Glomerular visceral epithelial cell (primary cell): Measurements from ENCODE around the gene KLRC2.
"Not testable (repeated sequence)": the region's sequence is repeated elsewhere in the genome, so short reads cannot be mapped to it uniquely, and the experiment has no call there.

Source experiments
- DNase-seq: peaks from one replicate; pipeline ENCODE4 v3.0.0-alpha.2; 2016; ENCODE audit errors: extremely low spot score

The KLRC2 gene

GRCh38 chr12:10435816-10436215 is at the start of gene KLRC2:
TSS of gene KLRC2 (minus strand) at chr12:10436010. CDS start at chr12:10435986, 24 bp downstream.
- peak; percentile 47 for DNase-seq

GRCh38 chr12:10481901-10482300 is 46.1 kb upstream of the KLRC2 start:
- DNase-seq = not testable (repeated sequence)

- DNase-seq = not testable (repeated sequence)
Observed at GRCh38 chr12:10472808-10473207, 37.0 kb upstream of the KLRC2 start.

GRCh38 chr12:10469701-10470100 is 33.9 kb upstream of the KLRC2 start:
- no peak for DNase-seq

- DNase-seq = no peak
Observed at GRCh38 chr12:10466311-10466710, 30.5 kb upstream of the KLRC2 start.

- DNase-seq = no peak
Observed at GRCh38 chr12:10457760-10458159, 21.9 kb upstream of the KLRC2 start.

- DNase-seq = no peak
Observed at GRCh38 chr12:10456856-10457255, 21.0 kb upstream of the KLRC2 start.

- DNase-seq = no peak
Observed at GRCh38 chr12:10455766-10456165, 20.0 kb upstream of the KLRC2 start.

DNA sequence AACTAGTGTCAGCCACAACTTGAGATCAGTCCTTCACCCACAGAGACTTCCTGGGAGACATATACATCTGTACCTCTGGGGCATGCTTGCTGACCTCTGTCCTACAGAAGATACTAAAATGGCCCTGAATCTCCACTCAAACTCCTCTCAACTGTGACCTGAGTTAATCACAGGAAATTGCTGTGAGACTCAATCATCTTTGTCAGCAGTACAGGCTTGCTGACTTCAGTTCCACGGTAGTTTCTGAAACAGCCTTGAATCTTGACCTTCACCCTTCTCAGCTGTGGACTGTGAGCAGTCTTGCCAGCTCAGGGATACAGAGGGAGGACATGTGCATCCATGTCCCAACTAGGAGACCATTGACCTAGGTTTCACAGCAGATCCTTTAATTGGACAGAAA is 18.7 kb upstream of the KLRC2 start:
- peak; percentile 25 for DNase-seq

DNA sequence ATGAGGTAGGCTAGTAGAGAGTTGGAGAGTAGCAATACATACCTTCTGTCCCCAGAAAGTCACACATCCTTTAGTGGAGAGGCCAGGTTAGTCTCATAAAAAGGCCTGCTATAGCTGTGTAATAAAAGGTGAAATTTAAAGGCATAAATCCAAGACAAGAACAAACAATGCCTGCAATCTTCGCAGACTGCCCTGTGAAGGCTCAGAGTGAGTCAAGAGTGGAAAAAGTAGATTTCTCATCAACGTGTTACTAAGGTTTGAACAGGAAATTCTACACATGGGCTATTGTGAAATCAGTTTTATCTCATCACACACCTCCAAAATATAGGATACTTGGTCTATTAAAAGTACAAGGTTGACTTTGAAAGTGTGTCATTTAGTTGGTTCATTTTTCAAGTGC is 17.3 kb upstream of the KLRC2 start, which contains the start of gene KLRC1:
KLRC1 (minus strand) TSS at position 222 of the 400 bp plus-strand sequence. CDS start 2,221 bp downstream, outside the sequence.
- no peak for DNase-seq

DNA sequence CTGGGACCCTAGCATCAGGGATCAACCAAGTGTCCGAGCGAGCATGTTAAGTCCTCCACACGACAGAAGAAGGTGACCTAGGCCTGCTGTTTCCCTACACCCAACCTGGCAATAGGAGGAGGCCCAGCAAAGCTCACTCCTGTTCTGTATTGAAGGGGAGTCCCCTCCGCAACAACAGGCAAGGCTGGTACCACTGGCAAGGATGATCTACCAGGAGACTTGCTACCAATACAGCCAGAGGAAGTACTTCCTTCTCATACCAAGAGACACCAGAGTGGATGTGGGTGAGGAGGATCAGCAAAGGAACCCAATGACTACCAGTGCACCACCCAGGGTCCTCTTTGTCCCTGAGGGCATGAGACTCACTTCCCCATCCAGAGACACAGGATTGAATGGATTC is 12.4 kb upstream of the KLRC2 start:
- no peak for DNase-seq

DNA sequence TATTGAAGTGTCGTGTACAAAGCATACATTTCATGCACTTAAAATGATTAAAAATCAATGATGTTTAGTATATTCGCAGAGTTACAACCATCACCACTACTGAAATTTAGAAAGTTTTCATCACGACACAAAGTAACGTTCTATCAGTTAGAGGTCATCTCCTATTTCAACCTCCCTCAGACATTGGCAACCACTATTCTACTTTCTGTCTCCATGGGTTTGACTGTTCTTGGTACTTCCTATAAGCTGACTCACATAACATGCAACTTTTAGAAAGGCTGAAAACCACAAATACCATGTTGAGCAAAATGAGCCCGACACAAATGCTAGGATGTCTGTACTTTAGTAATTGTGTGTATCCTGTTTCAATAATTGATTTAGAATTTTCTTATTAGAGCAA is 10.2 kb upstream of the KLRC2 start:
- not testable (repeated sequence) for DNase-seq

DNA sequence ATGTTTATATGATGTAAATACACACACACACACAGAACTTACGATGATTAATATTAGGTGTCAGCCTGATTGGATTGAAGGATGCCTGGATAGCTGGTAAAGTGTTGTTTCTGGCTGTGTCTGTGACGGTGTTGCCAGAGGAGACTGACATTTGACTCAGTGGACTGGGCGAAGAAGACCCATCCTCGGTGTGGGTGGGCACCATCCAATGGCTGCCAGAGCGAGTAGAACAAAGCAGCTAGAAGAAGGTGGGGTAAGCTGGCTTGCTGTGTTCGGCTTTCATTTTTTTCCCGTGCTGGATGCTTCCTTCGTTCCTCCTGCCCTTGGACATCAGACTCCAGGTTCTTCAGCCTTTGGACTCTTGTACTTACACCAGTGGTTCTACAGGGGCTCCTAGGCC is 5.3 kb upstream of the KLRC2 start:
- not testable (repeated sequence) for DNase-seq

- DNase-seq = not testable (repeated sequence)
Observed at GRCh38 chr12:10439608-10440274, 3.9 kb upstream of the KLRC2 start.

- not testable (repeated sequence) for DNase-seq
Observed at GRCh38 chr12:10437601-10438000, 1.8 kb upstream of the KLRC2 start.

- not testable (repeated sequence) for DNase-seq
Observed at GRCh38 chr12:10430623-10431022, 5.2 kb downstream of the KLRC2 start.

DNA sequence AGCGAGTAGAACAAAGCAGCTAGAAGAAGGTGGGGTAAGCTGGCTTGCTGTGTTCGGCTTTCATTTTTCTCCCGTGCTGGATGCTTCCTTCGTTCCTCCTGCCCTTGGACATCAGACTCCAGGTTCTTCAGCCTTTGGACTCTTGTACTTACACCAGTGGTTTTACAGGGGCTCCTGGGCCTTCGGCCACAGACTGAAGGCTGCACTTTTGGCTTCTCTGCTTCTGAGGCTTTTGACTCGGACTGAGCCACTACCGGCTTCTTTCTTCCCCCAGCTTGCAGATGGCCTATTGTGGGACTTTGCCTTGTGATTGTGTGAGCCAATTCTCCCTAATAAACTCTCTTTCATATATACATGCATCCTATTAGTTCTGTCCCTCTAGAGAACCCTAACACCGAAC is 9.9 kb downstream of the KLRC2 start:
- DNase-seq = not testable (repeated sequence)

- not testable (repeated sequence) for DNase-seq
Observed at GRCh38 chr12:10424260-10424899, 11.4 kb downstream of the KLRC2 start.

GRCh38 chr12:10422159-10422558 is 13.7 kb downstream of the KLRC2 start:
- DNase-seq = not testable (repeated sequence)

DNA sequence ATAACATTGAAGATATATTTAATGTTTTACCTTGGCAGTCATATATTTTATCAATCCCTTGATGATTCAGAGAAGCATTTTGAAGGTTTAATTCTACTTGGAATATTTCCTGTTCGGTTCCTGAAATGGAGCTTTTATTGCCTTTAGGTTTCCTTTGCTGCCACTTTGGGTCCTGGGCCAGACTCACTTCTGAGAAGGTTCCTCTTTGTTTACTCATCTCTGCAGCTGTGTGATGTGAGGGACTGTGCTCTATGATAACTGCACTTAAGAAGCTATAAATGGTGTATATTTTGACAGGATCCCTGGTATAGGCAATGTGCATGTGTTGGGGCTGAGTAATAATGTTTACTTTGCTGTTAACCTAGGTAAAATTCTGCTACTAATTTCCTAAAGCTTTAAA is 15.5 kb downstream of the KLRC2 start, which contains the start of gene KLRC3:
KLRC3 (minus strand) TSS at position 262 of the 400 bp plus-strand sequence; CDS start at position 217, 45 bp downstream.
- not testable (repeated sequence) for DNase-seq

GRCh38 chr12:10409392-10409791 is 26.4 kb downstream of the KLRC2 start, which contains the start of gene KLRC4:
TSS of gene KLRC4 (minus strand) at chr12:10409757. CDS start at chr12:10409575, 182 bp downstream.
- no peak for DNase-seq

DNA sequence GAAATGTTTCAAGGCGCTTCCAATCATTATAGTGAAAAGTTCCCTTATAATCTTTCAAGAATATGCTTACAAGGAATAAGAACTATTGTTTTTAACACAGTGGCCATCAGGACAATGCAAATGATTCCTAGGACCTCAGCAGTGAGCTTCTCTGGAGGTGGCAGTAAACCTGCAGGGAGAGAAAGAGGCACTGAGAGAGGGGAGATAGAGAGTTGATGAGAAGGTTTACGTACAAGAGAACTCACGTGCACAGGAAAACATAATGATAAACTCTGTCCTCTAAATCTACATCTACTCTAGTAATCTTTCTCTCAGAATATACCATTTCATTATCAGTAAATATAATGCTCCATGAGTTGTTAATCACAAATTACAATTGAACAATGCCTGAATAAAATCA is 27.0 kb downstream of the KLRC2 start:
- no peak for DNase-seq

DNA sequence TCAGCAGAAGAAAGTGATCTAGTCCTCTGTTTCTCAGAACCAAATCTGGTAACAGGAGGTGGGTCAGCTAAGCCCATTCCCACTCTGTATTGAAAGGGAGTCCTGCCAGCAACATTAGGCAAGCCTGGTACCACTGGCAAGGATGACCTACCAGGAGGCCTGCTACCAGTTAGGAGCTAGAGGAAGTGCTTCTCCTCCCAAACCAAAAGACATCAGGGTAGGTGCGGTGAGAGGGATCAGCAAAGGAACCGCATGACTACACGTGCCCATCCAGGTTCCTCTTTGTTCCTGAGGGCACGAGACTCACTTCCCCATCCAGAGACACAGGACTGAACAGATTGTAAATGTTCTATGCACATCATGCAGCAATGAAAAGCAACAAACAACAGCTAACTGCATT is 29.1 kb downstream of the KLRC2 start:
- DNase-seq = no peak
